PFSK-1 (cell line): ENCODE data around the gene PCED1A.

Experiments
- POLR2AphosphoS5 ChIP-seq: IDR thresholded peaks from 2 replicates; pipeline ENCODE4 v1.6.1; 2012; ENCODE audit warnings: low read depth, mild to moderate bottlenecking, control low read depth, low read length, moderate library complexity
- SIN3A ChIP-seq: IDR thresholded peaks from 2 replicates; pipeline ENCODE4 v1.6.1; 2012; ENCODE audit warnings: mild to moderate bottlenecking, low read length, moderate library complexity, borderline replicate concordance; ENCODE audit not compliant: insufficient read depth
- TAF1 ChIP-seq: IDR thresholded peaks from 2 replicates; pipeline ENCODE4 v1.6.1; 2012; ENCODE audit warnings: low read length, control low read depth, borderline replicate concordance; ENCODE audit not compliant: insufficient read depth
- TF ChIP-seq, protein P1 (sequence below), 2 experiments: IDR thresholded peaks; 2 replicates each; pipeline versions ENCODE4 v1.6.1 to v1.8.0; 2011 to 2012; ENCODE audit warnings: low read depth in 2 of 2, low read length in 2 of 2, control low read depth in 1 of 2, inconsistent platforms in 1 of 2, mild to moderate bottlenecking in 1 of 2, moderate library complexity in 1 of 2; ENCODE audit not compliant: insufficient read depth in 1 of 2

DNA sequence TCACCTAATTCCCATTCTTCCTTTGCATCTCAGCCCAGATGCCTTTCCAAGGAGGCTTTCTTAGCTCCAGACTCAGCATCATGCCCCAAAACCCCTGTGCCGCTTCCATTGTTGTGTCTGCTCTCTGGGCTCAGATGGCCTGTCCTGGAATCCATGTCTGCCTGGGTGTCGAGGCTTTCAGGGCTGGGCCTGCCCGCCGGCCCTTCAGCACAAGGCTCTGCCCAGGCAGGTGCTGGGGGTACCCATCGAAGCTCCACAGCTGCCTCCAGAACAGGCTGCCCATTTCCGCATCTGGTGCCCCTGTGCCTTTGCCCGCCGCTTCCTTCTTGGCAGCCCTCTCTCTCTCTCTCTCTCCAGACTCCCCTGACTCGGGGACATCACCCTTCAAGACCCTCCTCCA, 41.2 kb downstream of the PCED1A start:
- no peak for TF ChIP-seq SIN3A
- TF ChIP-seq, protein P1, sequence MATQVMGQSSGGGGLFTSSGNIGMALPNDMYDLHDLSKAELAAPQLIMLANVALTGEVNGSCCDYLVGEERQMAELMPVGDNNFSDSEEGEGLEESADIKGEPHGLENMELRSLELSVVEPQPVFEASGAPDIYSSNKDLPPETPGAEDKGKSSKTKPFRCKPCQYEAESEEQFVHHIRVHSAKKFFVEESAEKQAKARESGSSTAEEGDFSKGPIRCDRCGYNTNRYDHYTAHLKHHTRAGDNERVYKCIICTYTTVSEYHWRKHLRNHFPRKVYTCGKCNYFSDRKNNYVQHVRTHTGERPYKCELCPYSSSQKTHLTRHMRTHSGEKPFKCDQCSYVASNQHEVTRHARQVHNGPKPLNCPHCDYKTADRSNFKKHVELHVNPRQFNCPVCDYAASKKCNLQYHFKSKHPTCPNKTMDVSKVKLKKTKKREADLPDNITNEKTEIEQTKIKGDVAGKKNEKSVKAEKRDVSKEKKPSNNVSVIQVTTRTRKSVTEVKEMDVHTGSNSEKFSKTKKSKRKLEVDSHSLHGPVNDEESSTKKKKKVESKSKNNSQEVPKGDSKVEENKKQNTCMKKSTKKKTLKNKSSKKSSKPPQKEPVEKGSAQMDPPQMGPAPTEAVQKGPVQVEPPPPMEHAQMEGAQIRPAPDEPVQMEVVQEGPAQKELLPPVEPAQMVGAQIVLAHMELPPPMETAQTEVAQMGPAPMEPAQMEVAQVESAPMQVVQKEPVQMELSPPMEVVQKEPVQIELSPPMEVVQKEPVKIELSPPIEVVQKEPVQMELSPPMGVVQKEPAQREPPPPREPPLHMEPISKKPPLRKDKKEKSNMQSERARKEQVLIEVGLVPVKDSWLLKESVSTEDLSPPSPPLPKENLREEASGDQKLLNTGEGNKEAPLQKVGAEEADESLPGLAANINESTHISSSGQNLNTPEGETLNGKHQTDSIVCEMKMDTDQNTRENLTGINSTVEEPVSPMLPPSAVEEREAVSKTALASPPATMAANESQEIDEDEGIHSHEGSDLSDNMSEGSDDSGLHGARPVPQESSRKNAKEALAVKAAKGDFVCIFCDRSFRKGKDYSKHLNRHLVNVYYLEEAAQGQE (IDR thresholded peaks at IDR 0.05; ENCODE audit: insufficient read depth in 1 of 2, low read depth in 2 of 2, low read length in 2 of 2), result no peak
- no peak for TF ChIP-seq POLR2AphosphoS5
- no peak for TF ChIP-seq TAF1
